Hindlimb muscle (tissue), 1 donor: ENCODE data around the gene PITPNM3. TPM values are rescaled to one million over a fixed set of nuclear protein-coding genes. Genes with fewer than 3 reads are reported as not detected.

ENCODE experiments used
- DNase-seq: peaks from one replicate; pipeline ENCODE4 v3.0.0-alpha.2; 2013
- polyA plus RNA-seq: library from polyadenylated mRNA; unstranded; fragments of 120-200 nt; gene quantifications from one replicate; pipeline ENCODE4 v1.2.1, GENCODE V29; 2013; ENCODE audit not compliant: insufficient read length

Gene PITPNM3
- polyA plus RNA-seq, 1 donor, result 5.9 TPM

- DNase-seq, result no peak
These were observed 120.4 kb downstream of the PITPNM3 start for GRCh38 chr17:6435968-6436367.

- no peak for DNase-seq
These were observed 121.3 kb downstream of the PITPNM3 start, which contains the start of gene AIPL1 for GRCh38 chr17:6435051-6435450. AIPL1 (minus strand) TSS chr17:6435121; CDS start chr17:6435104, 17 bp downstream.

- no peak for DNase-seq
These were observed 125.6 kb downstream of the PITPNM3 start for GRCh38 chr17:6430769-6431168.

- DNase-seq, result no peak
These were observed 127.1 kb downstream of the PITPNM3 start for GRCh38 chr17:6429266-6429665.

GRCh38 chr17:6428207-6428965 lies 128.0 kb downstream of the PITPNM3 start:
- DNase-seq, result no peak

- no peak for DNase-seq
These were observed 129.0 kb downstream of the PITPNM3 start for GRCh38 chr17:6427279-6427781.

GRCh38 chr17:6426356-6427101 lies 129.8 kb downstream of the PITPNM3 start:
- DNase-seq, result no peak

- no peak for DNase-seq
These were observed 130.9 kb downstream of the PITPNM3 start for GRCh38 chr17:6425407-6425806.

- no peak for DNase-seq
These were observed 132.4 kb downstream of the PITPNM3 start for GRCh38 chr17:6423931-6424330.

GRCh38 chr17:6422654-6423241 lies 133.6 kb downstream of the PITPNM3 start:
- DNase-seq, result no peak

GRCh38 chr17:6421700-6422604 lies 134.4 kb downstream of the PITPNM3 start:
- DNase-seq, result peak; percentile 56

- DNase-seq, result no peak
These were observed 136.1 kb downstream of the PITPNM3 start for GRCh38 chr17:6420173-6420641.

- DNase-seq, result no peak
These were observed 140.7 kb downstream of the PITPNM3 start for GRCh38 chr17:6415616-6416015.

GRCh38 chr17:6413065-6413464 lies 143.3 kb downstream of the PITPNM3 start:
- no peak for DNase-seq

- no peak for DNase-seq
These were observed 147.6 kb downstream of the PITPNM3 start for GRCh38 chr17:6408735-6409134.

GRCh38 chr17:6408276-6408675 lies 148.1 kb downstream of the PITPNM3 start:
- DNase-seq, result peak; percentile 16

- DNase-seq, result no peak
These were observed 154.1 kb downstream of the PITPNM3 start for GRCh38 chr17:6402258-6402657.

Other genes with a start within 250 kb of the PITPNM3 start
- gene AIPL1, start 121.4 kb downstream of the PITPNM3 start, polyA plus RNA-seq, result not detected
- gene PIMREG, start 112.1 kb downstream of the PITPNM3 start, polyA plus RNA-seq, result 13.3 TPM
- 12.9 TPM for gene KIAA0753, start 84.2 kb upstream of the PITPNM3 start, polyA plus RNA-seq
- 39.6 TPM for gene TXNDC17, start 84.5 kb upstream of the PITPNM3 start, polyA plus RNA-seq
- 12.2 TPM for gene MED31, start 95.0 kb upstream of the PITPNM3 start, polyA plus RNA-seq
- 3.6 TPM for gene C17orf100, start 95.2 kb upstream of the PITPNM3 start, polyA plus RNA-seq
- gene SLC13A5, start 156.8 kb upstream of the PITPNM3 start, polyA plus RNA-seq, result not detected
- 15.2 TPM for gene XAF1, start 199.5 kb upstream of the PITPNM3 start, polyA plus RNA-seq
- gene FBXO39, start 219.7 kb upstream of the PITPNM3 start, polyA plus RNA-seq, result not detected